Activated CD8-positive, alpha-beta memory T cell treated with anti-CD3 and anti-CD28 coated beads for 48 hours (primary cell): ENCODE measurements around the gene KIF1A.
A peak's percentile ranks its signal among the peaks of the same experiment; 100 is the strongest.

ENCODE experiments used
- DNase-seq, 3 experiments: peaks; one replicate each; pipeline ENCODE4 v3.0.0-alpha.2; 2020; ENCODE audit warnings: low read depth in 2 of 3, low spot score in 2 of 3

Gene KIF1A

GRCh38 chr2:240768216-240768615 is 51.8 kb downstream of the KIF1A start:
- no peak for DNase-seq

DNA sequence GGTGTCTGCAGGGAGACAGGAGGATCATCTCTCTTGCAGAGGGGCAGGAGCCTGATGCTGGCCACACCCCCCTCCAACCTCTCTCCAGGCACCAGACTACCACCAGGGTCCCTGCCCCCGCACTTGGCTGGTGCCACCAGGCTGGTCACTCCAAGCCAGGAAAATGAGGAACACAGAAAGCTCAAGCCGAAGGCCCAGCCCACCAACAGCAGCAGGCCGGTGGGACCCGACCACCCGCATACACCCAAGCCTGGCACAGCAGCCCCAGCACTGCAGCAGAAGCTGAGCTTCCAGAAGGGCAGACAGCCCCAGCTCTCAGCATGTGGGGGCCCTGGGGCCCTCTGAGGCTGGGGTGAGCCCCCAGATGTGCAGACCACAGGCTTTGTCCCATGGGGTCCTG is 52.7 kb downstream of the KIF1A start:
- DNase-seq: no peak

DNA sequence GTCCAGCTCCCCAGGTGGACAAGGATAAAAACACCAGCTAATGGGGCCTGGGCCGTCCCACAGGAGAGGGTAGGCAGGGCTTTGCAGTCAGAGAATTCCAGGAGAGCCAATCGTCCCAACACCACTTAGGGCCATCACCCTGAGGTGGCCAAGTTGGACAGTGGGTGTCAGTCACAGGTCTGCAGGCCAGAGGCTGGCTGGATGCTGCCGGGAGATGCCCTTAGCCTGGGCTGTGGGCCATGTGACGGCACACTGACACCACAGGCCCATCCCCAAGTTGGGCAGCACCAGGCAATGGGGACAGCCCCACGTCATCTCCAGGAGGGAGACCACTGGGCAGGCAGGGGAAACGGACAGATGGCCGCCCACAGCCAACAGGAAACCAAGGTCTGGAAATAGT is 53.9 kb downstream of the KIF1A start:
- no peak for DNase-seq

- no peak for DNase-seq
Measured at GRCh38 chr2:240765007-240765406, 55.0 kb downstream of the KIF1A start.

GRCh38 chr2:240764605-240765004 is 55.4 kb downstream of the KIF1A start:
- no peak for DNase-seq

GRCh38 chr2:240762971-240763370 is 57.0 kb downstream of the KIF1A start:
- no peak for DNase-seq

DNA sequence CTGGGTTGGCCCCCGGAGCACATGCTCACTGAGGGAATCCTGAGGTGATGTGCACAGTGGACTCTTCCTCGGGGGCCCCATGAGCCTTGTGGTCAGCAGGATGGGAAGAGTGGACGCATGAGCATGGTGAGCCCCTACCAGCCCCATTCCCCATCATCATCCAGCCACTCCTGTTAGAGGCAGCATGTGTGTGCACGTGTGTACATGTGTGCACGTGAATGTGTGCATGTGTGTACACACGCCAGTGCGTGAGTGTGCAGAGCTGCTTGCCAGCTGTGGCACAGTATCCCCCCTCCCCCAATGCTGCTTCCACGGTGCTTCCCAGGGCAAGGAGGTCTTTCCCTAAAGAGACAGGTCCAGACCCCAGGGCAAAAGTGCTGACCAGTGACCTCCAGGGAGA is 57.8 kb downstream of the KIF1A start:
- DNase-seq: no peak

DNA sequence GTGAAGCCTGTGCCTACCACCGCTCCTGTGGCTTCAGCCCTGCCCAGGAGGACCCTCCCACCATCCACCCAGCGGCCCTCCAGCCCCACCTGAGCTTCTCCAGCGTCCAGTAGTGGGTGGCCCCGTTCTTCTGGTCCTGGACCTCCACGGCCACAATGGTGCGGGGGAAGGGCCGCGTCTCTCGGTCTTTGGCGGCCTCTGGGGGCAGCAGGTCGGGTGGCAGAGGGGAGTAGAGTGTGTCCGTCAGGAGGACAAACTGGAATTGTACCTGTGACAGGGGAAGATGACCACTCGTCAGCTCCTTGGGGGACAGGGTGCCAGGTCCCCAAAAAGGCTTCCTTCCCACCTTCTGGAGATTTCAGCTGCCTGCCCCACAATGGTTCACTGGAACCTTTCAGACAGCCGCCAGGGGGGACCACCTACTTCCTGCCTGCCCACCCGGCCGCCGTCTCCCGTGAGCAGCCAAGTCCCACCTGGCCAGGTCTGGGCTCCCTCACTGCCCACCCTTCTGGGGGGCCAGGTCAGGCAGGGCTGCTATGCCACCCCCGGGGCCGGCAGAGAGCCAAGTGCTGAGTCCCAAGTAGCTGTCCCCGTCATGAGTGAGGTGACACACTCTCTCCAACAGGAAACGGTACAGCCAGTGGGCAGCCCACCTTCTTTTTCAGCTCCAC is 59.3 kb downstream of the KIF1A start:
- DNase-seq: no peak

DNA sequence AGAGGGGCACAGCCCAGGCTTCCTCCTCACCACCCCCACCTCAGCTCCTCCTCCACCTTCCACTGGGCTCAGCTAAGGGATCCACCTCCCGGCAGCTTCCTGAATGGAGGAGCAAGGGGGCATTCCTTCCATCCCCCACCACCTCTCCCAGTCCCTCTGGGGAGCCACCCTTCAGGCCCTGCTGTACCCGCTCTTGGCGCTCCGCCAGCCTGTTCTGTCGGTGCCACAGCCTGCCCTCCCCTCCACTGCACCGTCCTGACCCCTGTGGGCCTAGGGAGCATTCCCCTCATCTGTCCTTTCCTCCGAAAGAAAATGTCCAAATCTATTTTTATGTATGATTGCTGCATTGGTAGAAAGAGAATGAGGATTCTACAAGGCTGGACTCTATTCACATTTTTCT is 59.9 kb downstream of the KIF1A start:
- DNase-seq: no peak

DNA sequence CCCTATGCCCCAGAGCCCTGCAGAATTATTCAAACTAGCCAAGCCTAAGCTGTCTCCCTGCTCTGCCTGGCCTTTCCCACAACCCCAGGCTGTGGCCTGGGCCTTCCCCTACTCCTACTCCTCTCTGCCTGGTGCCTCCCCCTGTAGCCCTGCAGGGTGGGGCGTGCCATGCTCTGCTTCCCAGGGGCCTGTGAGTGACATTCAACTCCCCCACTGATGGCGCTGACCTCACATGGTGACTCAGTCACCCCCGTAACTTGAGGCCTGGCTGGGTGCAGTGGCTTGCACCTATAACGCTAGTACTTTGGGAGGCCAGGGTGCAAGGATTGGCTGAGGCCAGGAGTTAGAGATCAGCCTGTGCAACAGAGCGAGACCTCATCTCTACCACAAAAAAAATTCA is 60.6 kb downstream of the KIF1A start:
- DNase-seq: peak in 2 of 3 experiments; percentile 22 to 48

DNA sequence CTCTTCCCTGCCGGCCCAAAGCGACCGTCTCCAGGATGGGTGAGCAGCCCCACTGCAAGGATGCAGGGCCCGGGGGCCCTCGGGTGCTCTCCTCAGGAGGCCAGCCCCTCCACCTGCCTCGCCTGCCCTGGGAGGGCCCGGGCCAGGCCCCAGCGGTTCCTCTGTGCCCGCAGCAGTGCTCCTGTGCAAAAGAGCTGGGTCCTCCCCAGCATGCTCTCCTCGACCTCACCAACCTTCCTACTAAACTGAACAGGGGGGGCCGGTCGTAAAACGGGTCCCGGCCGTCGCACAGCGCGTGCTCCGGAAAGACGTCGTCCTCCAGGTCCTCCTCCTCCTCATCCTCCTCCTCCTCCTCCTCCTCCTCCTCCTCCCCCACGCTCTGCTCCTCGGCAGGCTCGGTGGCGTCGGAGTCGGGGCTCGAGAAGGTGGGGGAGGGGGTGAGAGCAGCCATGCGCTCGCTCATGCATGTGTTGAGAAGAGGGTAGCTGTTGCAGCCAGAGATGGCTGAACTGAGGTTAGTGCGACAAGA is 62.9 kb downstream of the KIF1A start:
- DNase-seq: no peak

- no peak for DNase-seq
Measured at GRCh38 chr2:240752209-240752608, 67.8 kb downstream of the KIF1A start.

GRCh38 chr2:240750409-240750808 is 69.6 kb downstream of the KIF1A start:
- no peak for DNase-seq

DNA sequence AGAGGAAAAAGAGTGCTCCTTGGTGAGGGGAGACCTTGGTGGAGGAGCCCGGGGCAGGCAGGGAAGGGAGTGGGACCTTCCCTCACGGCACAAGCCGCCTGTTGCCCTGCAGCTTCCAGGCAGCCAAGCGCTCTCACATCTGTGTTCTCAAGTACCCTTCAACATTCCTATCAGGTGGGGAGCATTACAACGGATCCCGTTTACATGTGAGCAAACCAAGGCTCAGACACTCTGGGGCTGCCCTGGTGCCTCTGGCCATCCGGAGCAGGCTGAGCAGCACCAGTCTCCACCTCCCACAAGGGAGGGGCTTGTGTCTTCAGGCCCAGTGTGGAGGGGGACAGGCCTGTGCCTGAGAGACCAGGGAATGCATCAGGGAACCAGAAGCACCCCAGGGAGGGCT is 70.5 kb downstream of the KIF1A start:
- DNase-seq: no peak

DNA sequence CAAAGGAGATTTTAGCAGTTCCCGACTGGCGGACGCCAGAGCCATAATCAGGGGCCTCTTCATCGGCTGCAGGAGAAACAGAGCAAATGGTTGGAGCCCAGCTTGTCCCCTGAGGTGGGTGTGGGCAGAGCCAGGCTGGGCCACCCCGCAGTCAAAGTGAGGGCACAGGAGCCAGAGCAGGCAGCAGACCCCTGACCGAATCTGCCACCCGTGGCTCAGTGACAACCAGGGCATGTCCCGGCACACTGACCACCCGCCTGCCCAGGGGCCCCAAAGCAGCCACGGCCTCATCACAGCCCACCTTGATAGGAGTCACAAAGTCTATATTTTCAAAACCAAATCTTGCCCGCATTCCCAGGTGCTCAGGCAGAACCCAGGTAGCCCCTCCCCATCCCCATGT is 72.8 kb downstream of the KIF1A start:
- DNase-seq: no peak

- DNase-seq: no peak
Measured at GRCh38 chr2:240746671-240747070, 73.3 kb downstream of the KIF1A start.

DNA sequence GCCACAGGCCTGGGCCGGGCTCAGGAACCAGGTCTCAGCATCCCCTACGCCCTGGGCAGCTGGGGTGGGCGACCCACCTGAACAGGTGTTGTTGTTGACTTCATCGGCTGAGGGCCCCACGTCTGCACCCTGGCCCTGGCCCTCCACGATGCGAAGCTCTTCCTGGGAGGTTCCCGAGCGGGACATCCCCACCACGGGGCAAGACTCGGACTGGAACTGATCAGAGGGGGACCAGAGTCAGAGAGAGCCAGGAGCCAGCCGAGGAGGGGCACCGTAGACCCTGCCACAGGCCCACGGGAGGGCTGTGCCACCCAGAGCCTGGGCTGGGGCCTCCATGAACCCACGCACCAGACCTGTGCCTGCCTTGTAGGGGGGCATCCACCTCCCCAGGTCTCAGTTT is 74.1 kb downstream of the KIF1A start:
- DNase-seq: no peak

- DNase-seq: no peak
Measured at GRCh38 chr2:240745456-240745855, 74.6 kb downstream of the KIF1A start.

DNA sequence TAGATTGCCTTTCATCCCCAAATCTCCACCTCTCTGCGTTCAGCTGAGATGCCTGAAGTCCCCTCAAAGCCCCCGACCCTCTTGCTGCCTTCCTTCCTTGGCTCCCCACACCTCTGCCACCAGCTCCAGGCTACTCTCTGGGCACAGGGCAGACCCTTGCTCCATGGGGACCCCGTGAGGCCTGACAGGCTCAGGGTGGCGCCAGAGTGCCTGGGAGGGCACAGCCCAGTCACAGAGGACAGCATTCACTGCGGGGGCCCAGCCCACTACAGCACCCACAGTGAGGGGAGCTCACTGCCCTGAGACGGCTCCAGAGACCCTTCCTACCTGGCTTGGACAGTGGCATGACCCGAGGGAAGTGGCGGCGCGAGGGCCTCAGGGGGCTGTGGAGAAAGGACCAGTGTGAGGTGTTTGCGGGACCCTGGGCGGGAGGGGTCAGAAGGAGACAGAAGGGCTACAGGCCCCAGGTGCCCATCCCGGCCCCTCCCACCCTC is 77.4 kb downstream of the KIF1A start:
- DNase-seq: no peak

- no peak for DNase-seq
Measured at GRCh38 chr2:240741091-240741490, 78.9 kb downstream of the KIF1A start.

GRCh38 chr2:240739797-240740196 is 80.2 kb downstream of the KIF1A start:
- DNase-seq: no peak

GRCh38 chr2:240737958-240738357 is 82.1 kb downstream of the KIF1A start:
- DNase-seq: no peak

- DNase-seq: no peak
Measured at GRCh38 chr2:240737512-240737911, 82.5 kb downstream of the KIF1A start.
